WTC11 (cell line): ENCODE results near the gene CCDC87.

Source experiments
- ATF1 ChIP-seq: sonication (generic); formaldehyde crosslinking; IDR thresholded peaks from 2 replicates; pipeline ENCODE4 v1.8.1; 2023; ENCODE audit warnings: mild to moderate bottlenecking, moderate library complexity, missing genetic modification reagents
- ATF3 ChIP-seq: sonication (generic); formaldehyde crosslinking; conservative IDR thresholded peaks from 2 replicates; pipeline ENCODE4 v1.8.1; 2022; ENCODE audit warnings: mild to moderate bottlenecking, missing genetic modification reagents
- E2F5 ChIP-seq: sonication (generic); formaldehyde crosslinking; IDR thresholded peaks from 2 replicates; pipeline ENCODE4 v1.8.1; 2022; ENCODE audit warnings: mild to moderate bottlenecking, moderate library complexity, missing genetic modification reagents
- IRF1 ChIP-seq: sonication (generic); formaldehyde crosslinking; IDR thresholded peaks from 2 replicates; pipeline ENCODE4 v1.8.0; 2023; ENCODE audit warnings: missing genetic modification reagents
- NFYB ChIP-seq: sonication (generic); formaldehyde crosslinking; conservative IDR thresholded peaks from 2 replicates; pipeline ENCODE4 v1.8.0; 2022; ENCODE audit warnings: low read depth, missing genetic modification reagents
- TF ChIP-seq, protein P1 (sequence below): fragments of 200-600 bp; IDR thresholded peaks from 2 replicates; pipeline ENCODE4 v1.8.0; 2022; ENCODE audit warnings: antibody characterized with exemption
- TF ChIP-seq, protein P2 (sequence below): sonication (generic); formaldehyde crosslinking; IDR thresholded peaks from 2 replicates; pipeline ENCODE4 v1.8.1; 2023; ENCODE audit warnings: mild to moderate bottlenecking, missing genetic modification reagents, moderate library complexity

GRCh38 chr11:66562907-66563583, 29.8 kb downstream of the CCDC87 start:
- TF ChIP-seq E2F5 (CRISPR knock-in tag) = no peak
- no peak for TF ChIP-seq ATF3 (CRISPR knock-in tag)
- TF ChIP-seq IRF1 (CRISPR knock-in tag) = no peak
- TF ChIP-seq, protein P1, sequence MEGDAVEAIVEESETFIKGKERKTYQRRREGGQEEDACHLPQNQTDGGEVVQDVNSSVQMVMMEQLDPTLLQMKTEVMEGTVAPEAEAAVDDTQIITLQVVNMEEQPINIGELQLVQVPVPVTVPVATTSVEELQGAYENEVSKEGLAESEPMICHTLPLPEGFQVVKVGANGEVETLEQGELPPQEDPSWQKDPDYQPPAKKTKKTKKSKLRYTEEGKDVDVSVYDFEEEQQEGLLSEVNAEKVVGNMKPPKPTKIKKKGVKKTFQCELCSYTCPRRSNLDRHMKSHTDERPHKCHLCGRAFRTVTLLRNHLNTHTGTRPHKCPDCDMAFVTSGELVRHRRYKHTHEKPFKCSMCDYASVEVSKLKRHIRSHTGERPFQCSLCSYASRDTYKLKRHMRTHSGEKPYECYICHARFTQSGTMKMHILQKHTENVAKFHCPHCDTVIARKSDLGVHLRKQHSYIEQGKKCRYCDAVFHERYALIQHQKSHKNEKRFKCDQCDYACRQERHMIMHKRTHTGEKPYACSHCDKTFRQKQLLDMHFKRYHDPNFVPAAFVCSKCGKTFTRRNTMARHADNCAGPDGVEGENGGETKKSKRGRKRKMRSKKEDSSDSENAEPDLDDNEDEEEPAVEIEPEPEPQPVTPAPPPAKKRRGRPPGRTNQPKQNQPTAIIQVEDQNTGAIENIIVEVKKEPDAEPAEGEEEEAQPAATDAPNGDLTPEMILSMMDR = no peak
- no peak for TF ChIP-seq ATF1 (CRISPR knock-in tag)
- TF ChIP-seq, protein P2, sequence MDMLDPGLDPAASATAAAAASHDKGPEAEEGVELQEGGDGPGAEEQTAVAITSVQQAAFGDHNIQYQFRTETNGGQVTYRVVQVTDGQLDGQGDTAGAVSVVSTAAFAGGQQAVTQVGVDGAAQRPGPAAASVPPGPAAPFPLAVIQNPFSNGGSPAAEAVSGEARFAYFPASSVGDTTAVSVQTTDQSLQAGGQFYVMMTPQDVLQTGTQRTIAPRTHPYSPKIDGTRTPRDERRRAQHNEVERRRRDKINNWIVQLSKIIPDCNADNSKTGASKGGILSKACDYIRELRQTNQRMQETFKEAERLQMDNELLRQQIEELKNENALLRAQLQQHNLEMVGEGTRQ (CRISPR knock-in tag) = no peak
- TF ChIP-seq NFYB = no peak
